Left ventricle myocardium inferior (tissue), 1 donor: Measurements from ENCODE around the gene NFIC. TPM values are rescaled to one million over a fixed set of nuclear protein-coding genes. Genes with fewer than 3 reads are reported as not detected.

Source experiments
- DNase-seq: peaks from one replicate; pipeline ENCODE4 v3.0.0-alpha.2; 2020
- H3K27ac ChIP-seq: fragments of 200-600 bp; replicated peaks from 2 replicates; pipeline ENCODE4 v1.8.0; 2021
- H3K27me3 ChIP-seq: fragments of 200-600 bp; 2 replicates; pipeline ENCODE4 v1.8.0; 2021; ENCODE audit warnings: low read depth
- H3K36me3 ChIP-seq: fragments of 200-600 bp; 2 replicates; pipeline ENCODE4 v1.8.0; 2021
- H3K4me1 ChIP-seq: fragments of 200-600 bp; 2 replicates; pipeline ENCODE4 v1.8.0; 2021
- H3K4me3 ChIP-seq: fragments of 200-600 bp; 2 replicates; pipeline ENCODE4 v1.8.0; 2021; ENCODE audit warnings: mild to moderate bottlenecking, moderate library complexity
- H3K9me3 ChIP-seq: fragments of 200-600 bp; replicated peaks from 2 replicates; pipeline ENCODE4 v1.8.0; 2021
- intact Hi-C: fragments of 100-400 bp; cut with micrococcal nuclease; formaldehyde crosslinking; loops from one replicate; pipeline ENCODE4 v1.11.0; 2022
- total RNA-seq: library from RNA; stranded (reverse); fragmentation: NEBNext Ultra II Directional; extraction: Animal tissue kit (Norgen Biotek cat#: 25700); gene quantifications from one replicate; pipeline ENCODE4 v1.2.1, GENCODE V29; 2021
- TF ChIP-seq, protein P1 (sequence below): fragments of 200-600 bp; IDR thresholded peaks from 2 replicates; pipeline ENCODE4 v1.8.0; 2021; ENCODE audit warnings: antibody characterized with exemption, mild to moderate bottlenecking, borderline replicate concordance
- donor health status: DM: no; HTN: yes; CAD: no; lungs with severe emphysema.

The NFIC gene
- total RNA-seq, 1 donor from 2014 or later, result 145 TPM

DNA sequence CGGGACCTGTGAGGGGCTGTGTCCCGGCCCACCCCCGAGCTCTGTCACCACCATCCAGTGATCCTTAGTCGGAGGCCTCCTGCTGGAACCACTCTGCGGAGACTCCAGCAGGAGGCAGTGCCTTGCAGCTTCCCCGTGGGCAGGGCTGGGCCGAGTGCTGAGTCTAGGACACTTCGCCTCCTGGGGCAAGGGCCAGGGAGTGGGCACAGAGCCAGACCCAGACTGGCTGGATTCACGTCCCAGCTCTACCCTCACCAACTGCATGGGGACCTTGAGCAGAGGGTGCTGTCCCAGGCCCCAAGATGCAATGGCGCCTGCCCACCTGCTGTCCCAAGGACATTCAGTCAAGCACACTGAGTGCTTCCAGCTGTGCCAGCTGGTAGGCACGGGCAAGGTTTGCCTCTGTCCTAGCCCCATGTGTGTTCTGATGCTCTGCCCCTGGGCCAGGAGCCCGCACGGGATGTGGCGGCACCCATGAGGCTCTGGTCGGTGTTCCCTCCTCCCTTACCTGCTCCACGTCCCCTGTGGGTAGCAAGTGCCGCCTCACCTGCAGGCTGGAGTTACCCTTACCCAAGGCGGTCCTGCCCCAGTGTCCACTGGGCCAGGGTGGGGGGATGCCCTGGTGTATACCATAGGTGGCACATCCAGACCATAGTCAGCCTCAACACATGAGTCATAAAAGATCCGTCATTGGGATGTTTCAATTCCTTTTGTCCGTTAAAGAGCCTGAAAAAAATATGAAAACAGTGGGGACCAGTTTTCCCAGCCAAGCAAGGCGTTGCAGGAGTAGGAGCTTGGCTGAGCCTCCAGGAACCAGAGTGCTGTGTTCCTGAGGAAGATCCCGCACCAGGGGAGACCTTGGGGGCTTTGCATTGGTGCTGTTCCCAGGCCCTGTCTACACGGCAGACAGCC is 147.1 kb downstream of the NFIC start:
- TF ChIP-seq, protein P1, sequence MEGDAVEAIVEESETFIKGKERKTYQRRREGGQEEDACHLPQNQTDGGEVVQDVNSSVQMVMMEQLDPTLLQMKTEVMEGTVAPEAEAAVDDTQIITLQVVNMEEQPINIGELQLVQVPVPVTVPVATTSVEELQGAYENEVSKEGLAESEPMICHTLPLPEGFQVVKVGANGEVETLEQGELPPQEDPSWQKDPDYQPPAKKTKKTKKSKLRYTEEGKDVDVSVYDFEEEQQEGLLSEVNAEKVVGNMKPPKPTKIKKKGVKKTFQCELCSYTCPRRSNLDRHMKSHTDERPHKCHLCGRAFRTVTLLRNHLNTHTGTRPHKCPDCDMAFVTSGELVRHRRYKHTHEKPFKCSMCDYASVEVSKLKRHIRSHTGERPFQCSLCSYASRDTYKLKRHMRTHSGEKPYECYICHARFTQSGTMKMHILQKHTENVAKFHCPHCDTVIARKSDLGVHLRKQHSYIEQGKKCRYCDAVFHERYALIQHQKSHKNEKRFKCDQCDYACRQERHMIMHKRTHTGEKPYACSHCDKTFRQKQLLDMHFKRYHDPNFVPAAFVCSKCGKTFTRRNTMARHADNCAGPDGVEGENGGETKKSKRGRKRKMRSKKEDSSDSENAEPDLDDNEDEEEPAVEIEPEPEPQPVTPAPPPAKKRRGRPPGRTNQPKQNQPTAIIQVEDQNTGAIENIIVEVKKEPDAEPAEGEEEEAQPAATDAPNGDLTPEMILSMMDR, result no peak
- Histone ChIP-seq H3K9me3 (no peaks in the 10 kb centered on the region), H3K27me3 (no peaks in the 10 kb centered on the region), H3K4me1 (peaks cover 69% of the 10 kb centered on the region), H3K4me3 (no peak overlapping the region), H3K27ac (no peak overlapping the region), H3K36me3 (peaks cover 14% of the 10 kb centered on the region)
- intact Hi-C loops, result no loop called here
- no peak for DNase-seq

DNA sequence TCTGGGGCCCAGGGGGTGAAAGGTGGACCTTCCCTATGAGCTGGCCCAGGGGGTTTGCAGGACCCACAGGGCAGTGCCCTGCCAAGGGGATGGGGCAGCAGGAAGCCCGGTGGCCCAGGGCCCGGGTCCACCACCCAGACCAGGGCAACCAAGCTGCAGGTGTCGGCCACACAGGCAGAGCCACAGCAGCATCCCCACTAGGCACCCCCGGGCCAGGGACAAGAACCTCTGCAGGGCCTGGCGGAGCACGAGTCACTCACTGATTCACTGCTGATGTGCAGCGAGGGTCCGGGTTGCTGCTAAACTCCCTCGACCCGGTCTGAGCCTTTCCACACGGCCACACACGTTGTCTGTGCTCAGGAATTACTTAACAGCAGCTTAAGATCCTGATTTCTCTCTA is 148.5 kb downstream of the NFIC start:
- Histone ChIP-seq H3K4me1 (peaks cover 63% of the 10 kb centered on the region), H3K9me3 (no peaks in the 10 kb centered on the region), H3K36me3 (peaks cover 14% of the 10 kb centered on the region), H3K27ac (no peak overlapping the region), H3K4me3 (no peak overlapping the region), H3K27me3 (no peaks in the 10 kb centered on the region)
- intact Hi-C loops, result no loop called here
- no peak for DNase-seq
- TF ChIP-seq, protein P1, result no peak

DNA sequence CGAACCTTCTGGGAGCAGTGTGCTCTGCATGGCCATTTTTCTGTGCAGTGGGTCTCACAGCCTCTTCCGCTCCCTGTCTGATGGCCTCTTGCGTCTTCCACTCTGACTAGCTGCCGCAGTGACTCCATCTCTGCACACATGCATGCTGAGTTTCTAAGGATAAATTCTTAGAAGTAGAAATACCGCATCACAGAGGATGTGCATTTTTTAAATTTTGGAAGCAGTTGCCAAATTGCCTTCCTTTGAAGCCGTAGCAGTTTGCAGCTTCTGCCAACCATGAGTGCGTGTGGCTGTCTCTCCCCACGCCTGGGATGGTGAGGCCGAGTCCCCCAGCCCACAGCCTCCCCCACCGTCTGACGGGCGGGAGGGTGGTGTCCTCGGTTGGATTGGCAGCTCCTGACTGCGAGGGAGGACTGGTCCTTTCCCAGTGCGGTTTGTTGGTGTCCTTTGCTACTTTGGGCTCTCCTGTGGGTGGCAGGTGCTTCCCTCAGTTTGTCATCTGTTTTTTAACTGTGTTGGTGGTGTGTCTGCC is 149.6 kb downstream of the NFIC start:
- Histone ChIP-seq H3K27ac (no peak overlapping the region), H3K4me3 (no peak overlapping the region), H3K27me3 (no peaks in the 10 kb centered on the region), H3K4me1 (peaks cover 65% of the 10 kb centered on the region), H3K36me3 (peaks cover 6% of the 10 kb centered on the region), H3K9me3 (no peaks in the 10 kb centered on the region)
- TF ChIP-seq, protein P1, result no peak
- intact Hi-C loops, result no loop called here
- no peak for DNase-seq

DNA sequence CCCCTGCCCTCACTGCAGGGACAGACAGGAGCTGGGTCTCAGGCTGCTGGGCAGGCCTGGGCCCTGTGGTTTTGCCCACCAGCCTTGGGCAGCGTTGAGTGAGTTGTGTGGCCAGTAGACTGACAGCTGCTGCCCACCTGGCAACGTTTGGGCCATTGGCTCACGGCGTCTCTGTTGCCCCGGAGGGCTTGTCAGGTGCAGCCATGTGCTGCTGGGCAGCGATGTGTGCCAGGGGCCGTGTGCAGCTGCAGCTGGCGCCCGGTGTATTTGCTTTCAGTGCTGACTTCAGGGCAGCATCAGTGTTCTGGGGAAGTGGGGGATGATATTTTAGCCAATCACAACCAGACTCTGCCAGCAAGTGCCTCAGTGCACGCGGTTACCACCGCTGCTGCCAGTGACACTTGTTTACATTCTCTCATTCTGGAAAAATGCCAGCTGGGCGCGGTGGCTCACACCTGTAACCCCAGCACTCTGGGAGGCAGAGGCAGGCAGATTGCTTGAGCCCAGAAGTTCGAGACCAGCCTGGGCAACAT is 150.4 kb downstream of the NFIC start:
- H3K4me3 ChIP-seq, result no peak overlapping the region
- no peaks in the 10 kb centered on the region for H3K9me3 ChIP-seq
- no peak overlapping the region for H3K27ac ChIP-seq
- H3K4me1 ChIP-seq, result peaks cover 57% of the 10 kb centered on the region
- H3K36me3 ChIP-seq, result peaks cover 3% of the 10 kb centered on the region
- no peak for DNase-seq
- intact Hi-C loops, result no loop called here
- TF ChIP-seq, protein P1, result no peak
- H3K27me3 ChIP-seq, result no peaks in the 10 kb centered on the region

DNA sequence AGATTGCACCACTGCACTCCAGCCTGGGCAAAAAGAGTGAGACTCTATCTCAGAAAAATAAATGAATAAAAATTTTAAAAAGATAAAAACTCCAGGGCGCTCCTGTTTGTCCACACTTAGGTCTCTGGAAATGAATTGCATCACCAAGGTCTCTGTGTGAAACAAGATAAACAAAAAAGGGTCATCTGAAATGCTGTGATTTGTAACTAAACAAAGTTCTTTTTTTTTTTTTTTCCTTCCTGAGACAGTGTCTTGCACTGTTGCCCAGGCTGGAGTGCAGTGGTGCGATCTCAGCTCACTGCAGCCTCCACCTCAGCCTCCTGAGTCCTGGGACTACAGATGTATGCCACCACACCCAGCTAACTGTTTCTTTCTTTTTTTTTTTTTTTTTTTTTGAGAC is 151.3 kb downstream of the NFIC start:
- TF ChIP-seq, protein P1, result no peak
- intact Hi-C loops, result no loop called here
- H3K27ac ChIP-seq, result no peak overlapping the region
- H3K27me3 ChIP-seq, result no peaks in the 10 kb centered on the region
- H3K4me1 ChIP-seq, result peaks cover 48% of the 10 kb centered on the region
- no peaks in the 10 kb centered on the region for H3K9me3 ChIP-seq
- H3K36me3 ChIP-seq, result peaks cover 7% of the 10 kb centered on the region
- no peak for DNase-seq
- no peak overlapping the region for H3K4me3 ChIP-seq
